Middle frontal gyrus (tissue), 1 donor: Measurements from ENCODE around the gene PAM.

Source experiments
- DNase-seq: peaks from one replicate; pipeline ENCODE4 v3.0.0-alpha.2; 2015; ENCODE audit warnings: low spot score; ENCODE audit errors: extremely low spot score

The PAM gene

DNA sequence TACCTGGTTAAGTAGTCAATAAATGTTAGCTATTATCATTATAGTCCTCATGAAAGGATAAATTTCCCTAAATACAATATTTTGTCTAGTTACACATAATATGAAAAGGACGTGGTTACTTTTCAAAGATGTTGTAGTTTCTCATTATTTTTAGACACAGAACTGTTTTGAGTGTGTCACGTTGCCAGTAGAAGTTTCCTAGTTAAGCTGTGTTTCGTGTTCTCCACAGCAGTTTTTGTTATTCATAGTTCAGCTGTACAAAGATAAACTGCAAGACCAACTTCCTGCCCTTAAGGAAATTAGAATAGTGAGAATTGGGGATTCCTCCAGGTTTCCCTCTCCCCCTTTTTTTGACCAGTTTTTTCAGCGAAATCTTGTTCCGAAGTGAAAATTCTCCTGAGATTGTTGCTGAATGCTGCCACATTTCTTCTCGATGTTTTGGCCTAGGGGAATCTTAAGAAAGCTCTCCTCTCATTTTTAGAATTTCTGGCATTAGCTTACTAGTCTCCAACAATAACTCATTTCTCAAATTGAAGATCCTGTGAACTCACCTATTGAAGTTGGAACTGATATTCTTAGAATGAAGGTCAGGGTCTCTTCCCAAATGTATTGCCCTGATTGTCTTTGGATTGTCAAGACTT, 176.1 kb downstream of the PAM start:
- no peak for DNase-seq

DNA sequence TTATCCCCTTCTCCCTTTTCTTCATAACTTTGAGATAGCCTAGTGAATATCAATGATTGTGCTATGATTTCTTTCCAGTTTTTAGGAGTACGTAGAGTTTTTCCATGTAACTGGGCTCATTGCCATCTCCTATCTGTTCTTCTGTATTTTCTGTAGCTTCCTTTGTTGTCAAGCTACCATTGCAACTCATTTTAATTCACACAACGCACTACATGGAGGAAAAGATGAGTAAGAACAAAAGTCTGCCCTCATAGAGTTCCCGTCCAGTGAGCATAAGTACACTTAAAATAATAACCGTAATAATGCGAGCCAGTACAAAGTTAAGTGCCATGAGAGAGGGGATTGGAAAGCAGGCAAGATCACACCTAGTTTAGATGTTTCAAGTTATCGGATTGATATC, 177.7 kb downstream of the PAM start:
- no peak for DNase-seq

DNA sequence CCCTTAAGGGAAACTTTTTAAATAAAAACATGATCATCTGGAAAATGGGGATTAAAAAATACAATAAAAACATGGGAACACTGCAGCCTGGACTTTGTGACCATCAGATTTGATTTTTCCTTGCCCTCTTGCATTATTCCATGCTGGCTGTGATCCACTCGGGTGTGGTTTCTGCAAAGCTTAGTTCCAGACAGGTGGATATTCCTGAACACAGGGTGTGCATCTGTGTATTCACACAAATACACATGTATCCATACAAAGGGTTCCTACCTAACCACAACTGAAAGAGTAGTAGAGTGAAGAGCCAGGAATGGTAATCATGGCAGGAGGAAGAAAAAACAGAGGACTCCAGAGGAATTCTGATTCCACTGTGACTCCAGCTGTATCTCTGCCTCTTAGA, 178.2 kb downstream of the PAM start:
- no peak for DNase-seq

DNA sequence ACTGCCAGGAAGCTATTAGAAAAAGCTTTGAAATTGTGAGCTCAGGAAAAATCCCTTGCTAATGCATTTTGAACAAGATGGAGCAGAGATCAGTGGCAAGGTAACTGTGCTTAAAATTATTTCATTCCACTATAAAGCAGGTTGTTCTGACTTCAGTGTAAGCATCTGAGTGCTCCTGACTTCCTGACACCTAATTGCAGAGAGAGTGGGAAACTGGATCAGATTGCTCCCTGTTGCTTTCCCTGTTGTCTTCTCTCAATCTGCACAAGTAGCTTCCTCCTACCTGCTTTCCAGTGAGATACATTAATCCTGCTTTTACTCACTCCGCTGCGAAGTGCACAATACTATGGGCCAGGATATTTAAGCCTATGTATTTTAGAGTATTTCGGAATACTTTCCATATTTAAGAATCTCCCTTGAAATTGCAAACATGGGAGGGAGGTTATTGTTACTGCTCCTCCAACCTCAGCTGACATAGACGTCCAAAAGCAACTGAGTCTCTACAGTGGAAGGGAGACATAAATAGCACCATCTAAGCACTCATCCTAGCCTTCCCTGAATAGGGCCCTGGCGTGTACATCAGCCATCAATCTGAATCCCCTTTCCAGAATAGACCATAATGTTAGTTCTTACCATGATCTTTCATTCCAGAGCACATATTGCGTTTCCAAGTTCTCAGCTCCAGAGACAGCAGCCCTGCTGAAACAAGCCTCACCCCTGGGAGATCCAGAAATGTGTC, 178.8 kb downstream of the PAM start:
- DNase-seq: no peak

DNA sequence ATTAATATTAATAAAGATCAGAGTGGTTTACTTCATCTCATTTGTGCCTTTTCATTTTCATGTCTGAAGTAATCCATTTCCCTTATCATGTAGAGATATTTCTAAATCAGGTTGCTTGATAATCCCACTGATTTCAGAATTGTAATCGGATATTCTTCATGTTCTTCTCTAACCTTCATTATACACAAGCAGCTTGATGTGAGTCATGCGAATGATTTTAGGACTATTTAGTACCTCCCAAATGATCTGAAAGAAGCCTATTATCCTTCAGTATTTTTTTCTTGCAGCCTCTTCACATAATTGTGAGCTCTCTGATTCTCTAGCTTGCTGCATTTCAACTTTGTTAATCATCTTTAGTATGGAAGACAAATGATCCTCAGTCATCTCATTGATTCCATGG, 182.8 kb downstream of the PAM start:
- DNase-seq: no peak

DNA sequence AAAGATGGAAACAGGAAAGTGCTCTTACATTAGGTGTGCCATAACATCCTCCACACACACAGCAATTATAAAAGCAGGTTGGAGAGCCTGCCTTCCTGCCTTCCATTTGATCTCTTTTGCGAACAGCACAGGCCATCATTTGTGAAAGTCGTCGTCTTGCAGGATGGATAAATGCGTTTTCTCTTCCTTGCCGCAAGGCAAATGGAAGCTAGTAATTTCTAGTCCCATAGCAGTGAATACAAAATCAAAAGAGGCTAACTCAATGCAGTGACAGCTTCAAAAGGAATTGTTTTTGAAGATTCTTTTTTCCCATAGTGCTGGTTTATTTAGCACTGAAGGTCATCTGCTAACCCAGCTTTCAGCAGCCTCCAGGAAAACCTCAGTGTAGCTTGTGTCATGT, 186.0 kb downstream of the PAM start:
- no peak for DNase-seq

DNA sequence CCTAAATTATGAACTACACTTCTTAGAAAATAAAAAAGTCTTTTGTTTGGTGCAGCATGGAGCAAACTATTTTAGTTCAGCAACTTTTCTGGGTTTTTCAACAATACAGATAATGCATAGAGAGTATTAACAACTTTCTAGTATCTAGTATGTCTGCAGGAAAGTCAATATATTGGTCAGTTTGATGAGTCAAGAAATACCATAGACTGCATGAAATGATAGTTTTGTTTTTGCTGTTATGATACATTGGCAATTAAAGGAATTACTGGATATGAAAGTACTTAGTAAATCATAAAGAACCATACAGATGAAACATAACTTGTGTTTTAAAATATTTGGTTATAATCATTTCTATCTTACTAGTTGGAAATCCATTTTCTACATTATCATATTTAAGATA, 191.3 kb downstream of the PAM start:
- no peak for DNase-seq

DNA sequence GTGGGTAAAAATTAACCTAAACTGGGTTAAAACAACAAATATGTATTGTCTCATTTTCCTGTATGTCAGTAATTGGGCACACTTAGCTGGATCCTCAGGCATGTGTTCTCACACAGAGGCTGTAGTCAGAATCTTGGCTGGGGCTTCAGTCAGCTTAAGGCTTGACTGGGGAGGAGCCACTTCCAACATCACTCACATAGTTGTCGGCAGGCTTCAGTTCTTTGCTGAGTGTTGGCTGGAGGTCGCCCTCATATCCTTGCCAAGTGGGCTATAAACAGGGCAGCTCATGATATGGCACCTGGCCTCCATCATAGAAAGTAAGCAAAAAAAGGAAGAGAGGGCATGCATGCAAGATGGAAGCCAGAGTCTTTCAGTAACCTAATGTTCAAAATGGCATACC, 191.9 kb downstream of the PAM start:
- no peak for DNase-seq

DNA sequence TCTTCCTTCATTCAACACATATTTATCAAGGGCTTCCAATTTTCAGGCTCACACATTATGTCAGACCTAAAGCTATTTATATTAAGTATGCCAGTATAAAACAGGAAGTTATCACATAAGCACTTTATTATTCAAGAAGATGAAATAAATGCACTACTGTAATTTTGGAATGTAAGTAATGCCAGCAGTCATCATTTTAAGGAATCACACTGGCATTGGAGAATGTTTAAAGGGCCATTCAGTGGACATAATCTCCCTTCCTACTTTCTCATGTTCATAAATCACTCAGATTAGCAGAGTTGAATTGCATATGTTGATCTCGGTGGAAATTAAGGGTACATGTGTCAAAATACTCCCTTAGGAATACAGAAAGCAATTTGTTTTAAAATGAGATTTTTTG, 200.4 kb downstream of the PAM start:
- no peak for DNase-seq

DNA sequence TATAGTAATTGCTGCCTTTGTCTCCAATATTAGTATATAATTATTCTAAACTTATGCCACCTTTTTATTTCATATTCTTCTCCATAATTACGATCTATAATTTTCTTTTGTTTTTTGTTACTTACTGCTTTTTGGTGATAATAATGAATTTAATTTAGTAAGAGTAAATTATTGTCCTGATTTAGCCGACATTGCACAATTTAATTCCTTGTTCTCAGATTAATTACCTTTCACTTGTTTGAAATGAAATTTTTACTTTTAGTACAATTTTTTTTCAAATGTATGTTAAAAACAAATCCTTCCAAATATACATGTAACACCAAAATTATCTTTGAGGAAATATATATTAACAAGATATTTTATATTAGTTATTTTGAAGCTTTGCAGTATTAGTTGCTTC, 201.5 kb downstream of the PAM start:
- no peak for DNase-seq

DNA sequence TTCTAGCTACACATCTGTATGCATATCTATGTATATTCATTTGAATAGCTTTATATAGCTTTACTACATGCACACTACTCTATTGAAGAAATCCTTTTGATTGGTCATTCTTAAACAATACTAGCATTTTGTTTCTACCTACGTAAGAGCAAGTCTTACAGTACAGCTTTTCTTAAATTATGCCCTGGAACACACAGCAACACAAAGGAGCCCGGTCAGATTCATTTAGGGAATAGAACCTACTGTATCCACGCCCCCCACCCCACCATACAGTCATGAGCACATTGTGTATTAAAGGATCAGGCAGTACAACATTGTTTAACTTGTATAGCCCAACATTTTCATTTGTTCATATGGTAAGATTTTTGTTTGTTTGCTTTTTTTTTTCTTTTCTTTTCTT, 202.0 kb downstream of the PAM start:
- DNase-seq: no peak

DNA sequence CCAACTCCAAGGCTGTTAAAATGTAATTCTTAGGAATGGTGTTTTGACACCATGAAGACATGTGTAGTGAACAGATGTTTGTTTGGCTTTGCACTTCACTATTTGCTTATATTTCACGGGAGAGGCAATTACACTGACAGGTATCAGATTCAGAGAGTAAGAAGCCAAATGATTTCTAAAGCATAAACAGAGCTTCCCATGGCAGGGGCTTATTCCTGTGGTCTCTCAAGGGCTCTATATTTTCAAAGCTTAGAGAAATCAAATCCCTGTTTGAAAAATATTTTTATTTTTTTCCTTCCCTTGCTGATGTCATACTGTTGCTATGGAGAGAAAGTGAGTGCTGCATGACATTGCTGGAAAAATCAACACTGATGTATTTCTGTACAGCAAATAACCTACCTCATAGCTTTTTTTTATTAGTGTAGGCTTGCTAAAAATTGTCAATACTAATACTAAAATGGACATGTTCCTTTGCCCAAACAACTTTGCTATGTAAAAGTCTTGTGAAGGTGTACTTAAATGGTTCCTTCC, 203.4 kb downstream of the PAM start:
- DNase-seq: no peak

DNA sequence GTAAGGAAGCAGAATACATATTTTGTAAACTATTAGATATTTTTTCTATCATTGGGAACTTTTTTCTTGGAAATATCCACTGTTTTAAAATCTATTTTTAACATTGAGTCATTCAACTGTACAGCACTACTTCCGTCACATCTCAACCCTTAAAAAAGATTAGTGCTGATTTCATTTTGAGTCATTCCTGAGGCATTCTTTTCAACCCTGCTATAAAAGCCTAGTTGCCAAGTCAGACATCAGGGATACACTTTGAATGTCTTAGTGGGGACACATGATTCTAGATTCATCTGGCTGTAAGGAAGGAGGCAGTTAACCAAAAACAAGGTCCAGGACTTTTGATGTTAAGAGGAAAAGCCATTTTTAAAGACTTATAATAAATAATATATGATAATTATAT, 203.9 kb downstream of the PAM start:
- no peak for DNase-seq

DNA sequence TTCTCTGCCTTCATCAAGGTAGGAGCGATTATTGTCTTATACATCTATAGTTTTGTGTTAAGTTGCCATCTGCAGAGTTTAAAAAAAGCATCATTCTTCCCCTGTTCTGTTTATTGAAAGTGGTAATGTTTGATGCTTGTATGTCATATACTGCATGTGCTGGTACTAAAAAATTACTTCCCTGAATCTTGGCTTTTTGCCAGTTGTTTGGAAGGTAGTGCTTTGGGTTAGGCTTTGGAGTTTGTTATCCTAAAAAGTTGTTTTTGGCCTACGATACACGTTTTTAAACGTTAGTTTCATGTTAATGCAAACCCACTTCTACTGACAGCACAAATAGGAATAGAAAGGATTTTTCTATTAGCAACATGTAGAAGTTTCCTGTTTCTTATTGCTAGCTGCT, 206.6 kb downstream of the PAM start:
- no peak for DNase-seq

DNA sequence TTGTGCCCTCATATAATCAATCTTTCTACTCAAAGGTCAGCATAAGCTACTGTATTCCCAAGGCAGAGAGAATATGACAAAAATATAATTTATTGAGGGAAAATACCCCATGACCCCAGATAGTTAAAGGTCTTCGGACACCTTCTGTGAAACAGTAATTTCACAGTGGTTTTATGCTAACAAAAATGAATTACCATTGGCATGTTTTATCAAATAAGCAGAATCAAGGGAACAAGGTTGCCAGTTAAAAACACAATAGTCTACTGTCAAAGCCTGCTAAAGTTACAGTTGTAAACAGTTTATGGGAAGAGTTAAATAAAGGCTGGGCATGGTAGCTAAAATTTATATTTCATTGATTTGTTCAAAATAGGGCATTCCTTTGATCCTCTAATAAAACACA, 210.5 kb downstream of the PAM start:
- DNase-seq: no peak

DNA sequence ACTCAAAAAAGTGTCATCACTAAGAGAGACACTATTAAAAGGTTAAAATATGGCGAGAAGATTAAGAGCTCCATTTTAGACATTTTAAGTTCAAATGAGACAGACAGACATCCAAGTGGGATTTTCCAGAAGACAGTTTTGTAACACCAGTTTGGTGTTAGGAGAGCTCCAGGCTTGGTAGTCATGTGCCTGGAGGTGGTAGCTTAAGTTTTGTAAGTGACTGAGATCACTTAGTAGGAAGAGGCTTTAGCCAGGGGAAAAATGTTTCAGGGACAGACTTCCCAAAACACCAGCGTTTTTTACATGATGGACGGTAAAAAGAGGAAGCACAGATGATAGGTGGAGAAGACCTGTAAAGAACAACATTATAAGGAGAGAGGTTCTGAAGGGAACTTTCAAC, 214.5 kb downstream of the PAM start:
- DNase-seq: no peak

DNA sequence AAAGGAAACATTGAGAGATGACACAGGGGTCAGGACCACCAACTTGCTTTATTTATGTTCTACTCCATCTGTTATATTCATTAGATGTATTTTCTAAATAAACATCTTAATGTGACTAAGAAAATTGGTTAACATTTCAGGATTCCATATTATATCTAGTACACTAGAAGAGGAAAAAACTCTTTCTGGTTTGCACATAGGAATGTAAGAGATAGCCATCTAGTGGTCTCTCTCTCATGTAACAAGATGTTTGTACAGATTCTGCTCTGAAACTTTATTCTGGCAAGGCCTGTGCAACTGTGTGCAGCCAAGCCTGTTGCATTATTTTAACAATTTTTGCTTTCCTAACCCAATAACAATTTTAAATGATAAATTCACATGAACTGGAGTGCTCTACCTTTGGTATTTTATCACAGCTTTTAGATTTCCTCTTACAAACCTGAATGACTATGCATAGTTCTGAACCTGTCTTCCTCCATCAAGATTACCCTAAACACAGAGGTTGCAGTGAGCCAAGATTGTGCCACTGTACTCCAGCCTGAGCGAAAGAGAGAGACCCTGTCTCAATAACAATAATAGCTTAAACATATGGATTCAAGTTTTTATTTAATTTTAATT, 216.7 kb downstream of the PAM start:
- DNase-seq: no peak

DNA sequence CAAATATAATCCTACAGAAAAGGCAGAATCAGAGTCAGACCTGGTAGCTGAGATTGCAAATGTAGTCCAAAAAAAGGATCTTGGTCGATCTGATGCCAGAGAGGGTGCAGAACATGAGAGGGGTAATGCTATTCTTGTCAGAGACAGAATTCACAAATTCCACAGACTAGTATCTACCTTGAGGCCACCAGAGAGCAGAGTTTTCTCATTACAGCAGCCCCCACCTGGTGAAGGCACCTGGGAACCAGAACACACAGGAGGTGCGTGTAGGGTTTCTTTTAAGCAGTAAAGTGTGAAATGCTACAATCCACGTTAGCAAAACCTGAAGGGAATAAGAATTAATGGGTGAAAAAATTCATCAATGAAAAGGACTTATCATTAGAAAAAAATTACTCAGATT, 219.1 kb downstream of the PAM start:
- DNase-seq: no peak

DNA sequence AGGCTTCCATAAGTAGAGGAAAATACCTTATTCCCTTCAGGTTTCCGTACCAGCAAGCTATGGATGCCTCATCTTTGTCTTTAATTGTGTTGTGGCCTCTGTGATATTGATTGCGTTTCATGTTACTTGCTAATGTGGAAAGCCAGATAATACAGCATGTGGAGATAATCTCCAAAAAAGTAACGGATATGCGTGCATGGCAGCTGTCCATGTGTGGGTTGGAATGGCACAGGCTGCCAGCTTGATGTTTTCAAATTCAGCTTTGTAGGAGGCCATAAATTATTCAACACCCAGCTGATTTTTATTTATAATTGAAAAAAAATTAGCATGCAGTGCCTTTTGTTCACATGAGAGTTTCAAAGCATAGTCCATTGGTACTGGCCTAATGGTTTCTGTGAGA, 219.9 kb downstream of the PAM start:
- DNase-seq: no peak

DNA sequence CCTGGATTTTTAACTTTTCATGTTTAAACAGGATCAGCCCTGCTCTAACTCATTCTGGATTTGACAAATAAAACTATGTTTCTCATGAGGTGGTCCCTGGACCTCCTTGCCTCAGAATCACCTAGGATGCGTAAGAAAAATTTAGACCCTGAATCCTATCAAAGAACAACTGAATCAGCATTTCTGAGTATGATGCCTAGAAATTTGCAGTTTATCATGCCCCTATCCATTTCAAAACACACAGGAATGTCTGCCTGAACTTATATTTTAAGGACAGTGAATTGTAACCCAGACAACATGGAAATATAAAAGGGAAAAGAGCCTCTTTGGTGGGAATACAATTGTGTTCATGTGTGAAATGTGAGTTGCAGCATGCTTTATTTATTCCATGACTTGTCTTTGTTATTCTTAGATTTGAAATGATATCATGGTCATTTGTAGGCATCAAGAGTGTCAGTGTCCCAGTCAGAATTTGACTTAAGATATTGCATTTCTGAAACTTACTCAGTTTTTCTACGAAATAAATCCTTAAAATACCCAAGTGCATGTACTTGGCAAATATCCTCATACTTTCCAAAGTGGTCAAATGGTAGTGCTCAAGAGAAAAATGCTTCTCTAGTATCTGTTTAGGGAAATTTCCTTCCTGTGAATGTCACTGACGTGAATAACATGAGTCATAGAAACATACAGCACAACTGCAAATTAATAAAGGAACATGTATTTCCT, 220.5 kb downstream of the PAM start:
- no peak for DNase-seq

DNA sequence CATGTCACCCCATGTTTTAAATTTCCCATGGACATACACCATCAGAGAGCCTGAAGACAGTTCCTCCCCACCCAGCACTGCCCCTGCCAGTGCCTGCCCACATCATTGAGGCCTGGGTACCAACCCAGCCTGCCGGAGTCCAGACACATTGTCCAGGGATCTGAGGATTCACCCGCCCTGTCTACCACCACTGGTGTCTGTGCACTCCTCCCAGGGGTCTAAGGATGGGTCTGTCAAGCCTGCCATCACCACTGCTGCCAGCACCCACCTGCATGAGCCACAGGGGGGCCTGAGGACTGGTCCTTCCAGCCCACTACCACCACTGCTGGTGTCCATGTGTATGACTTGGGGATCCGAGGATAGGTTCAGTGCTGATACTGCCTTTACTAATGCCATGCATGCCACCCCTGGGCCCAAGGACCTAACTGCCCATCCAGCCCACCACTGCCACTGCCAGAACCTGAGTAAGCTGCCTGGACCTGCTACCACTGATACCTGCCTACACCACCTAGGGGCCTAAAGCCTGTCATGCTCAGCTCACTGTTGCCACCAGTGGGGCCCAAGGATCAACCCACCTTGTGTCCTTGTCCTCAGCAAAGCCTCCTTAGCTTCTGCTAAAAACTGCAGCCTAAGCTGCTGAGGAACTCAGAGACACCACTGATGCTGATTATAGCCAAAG, 227.0 kb downstream of the PAM start:
- DNase-seq: no peak

DNA sequence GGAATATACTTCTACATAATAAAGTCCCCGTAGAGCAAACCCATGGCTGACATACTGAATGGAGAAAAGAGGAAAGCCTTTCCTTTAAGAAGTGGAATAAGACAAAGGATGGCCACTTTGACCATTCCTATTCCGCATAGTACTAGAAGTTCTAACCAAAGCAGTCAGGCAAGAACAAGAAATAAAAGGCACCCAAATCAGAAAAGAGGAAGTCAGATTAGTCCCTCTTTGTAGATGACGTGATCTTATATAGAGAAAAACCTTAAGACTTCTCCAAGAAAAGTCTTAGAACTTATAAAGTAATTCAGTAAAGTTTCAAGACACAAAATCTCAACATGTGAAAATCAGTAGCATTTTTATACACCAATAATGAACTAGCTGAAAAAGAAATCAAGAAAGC, 231.0 kb downstream of the PAM start:
- no peak for DNase-seq
